Measurements from ENCODE around the gene UQCRC2. TPM values are rescaled to one million over a fixed set of nuclear protein-coding genes. Genes with fewer than 3 reads are reported as not detected.

Gene UQCRC2
- total and polyA plus RNA-seq, 10 of the 15 experiments (the other 5 are each of a cell fraction or from before 2014, with no cell fraction given): 256 to 563 (median 327) TPM

GRCh38 chr16:21952793-21953540 is at the start of gene UQCRC2 (continued):
- TF ChIP-seq, protein P1, sequence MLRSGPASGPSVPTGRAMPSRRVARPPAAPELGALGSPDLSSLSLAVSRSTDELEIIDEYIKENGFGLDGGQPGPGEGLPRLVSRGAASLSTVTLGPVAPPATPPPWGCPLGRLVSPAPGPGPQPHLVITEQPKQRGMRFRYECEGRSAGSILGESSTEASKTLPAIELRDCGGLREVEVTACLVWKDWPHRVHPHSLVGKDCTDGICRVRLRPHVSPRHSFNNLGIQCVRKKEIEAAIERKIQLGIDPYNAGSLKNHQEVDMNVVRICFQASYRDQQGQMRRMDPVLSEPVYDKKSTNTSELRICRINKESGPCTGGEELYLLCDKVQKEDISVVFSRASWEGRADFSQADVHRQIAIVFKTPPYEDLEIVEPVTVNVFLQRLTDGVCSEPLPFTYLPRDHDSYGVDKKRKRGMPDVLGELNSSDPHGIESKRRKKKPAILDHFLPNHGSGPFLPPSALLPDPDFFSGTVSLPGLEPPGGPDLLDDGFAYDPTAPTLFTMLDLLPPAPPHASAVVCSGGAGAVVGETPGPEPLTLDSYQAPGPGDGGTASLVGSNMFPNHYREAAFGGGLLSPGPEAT (IDR thresholded peaks at IDR 0.05; ENCODE audit: low read depth): peak; percentile 95
- TF ChIP-seq ASH2L (IDR thresholded peaks at IDR 0.05; ENCODE audit: borderline replicate concordance, low read depth): 0 out of 2 replicates have a peak, but pooled peaks have one; percentile 15
- TF ChIP-seq, protein P2, sequence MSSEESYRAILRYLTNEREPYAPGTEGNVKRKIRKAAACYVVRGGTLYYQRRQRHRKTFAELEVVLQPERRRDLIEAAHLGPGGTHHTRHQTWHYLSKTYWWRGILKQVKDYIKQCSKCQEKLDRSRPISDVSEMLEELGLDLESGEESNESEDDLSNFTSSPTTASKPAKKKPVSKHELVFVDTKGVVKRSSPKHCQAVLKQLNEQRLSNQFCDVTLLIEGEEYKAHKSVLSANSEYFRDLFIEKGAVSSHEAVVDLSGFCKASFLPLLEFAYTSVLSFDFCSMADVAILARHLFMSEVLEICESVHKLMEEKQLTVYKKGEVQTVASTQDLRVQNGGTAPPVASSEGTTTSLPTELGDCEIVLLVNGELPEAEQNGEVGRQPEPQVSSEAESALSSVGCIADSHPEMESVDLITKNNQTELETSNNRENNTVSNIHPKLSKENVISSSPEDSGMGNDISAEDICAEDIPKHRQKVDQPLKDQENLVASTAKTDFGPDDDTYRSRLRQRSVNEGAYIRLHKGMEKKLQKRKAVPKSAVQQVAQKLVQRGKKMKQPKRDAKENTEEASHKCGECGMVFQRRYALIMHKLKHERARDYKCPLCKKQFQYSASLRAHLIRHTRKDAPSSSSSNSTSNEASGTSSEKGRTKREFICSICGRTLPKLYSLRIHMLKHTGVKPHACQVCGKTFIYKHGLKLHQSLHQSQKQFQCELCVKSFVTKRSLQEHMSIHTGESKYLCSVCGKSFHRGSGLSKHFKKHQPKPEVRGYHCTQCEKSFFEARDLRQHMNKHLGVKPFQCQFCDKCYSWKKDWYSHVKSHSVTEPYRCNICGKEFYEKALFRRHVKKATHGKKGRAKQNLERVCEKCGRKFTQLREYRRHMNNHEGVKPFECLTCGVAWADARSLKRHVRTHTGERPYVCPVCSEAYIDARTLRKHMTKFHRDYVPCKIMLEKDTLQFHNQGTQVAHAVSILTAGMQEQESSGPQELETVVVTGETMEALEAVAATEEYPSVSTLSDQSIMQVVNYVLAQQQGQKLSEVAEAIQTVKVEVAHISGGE (CRISPR knock-in tag; IDR thresholded peaks at IDR 0.05): no peak
- TF ChIP-seq MXI1 (IDR thresholded peaks at IDR 0.05; ENCODE audit: low read depth, low read length): peak; percentile 71
- TF ChIP-seq IRF4 (IDR thresholded peaks at IDR 0.05; ENCODE audit: low read depth, low read length): 0 out of 2 replicates have a peak, but pooled peaks have one; percentile 4
- peak; percentile 42 to 54; a peak in 2 of 4 replicates for TF ChIP-seq EP300 (IDR thresholded peaks at IDR 0.05; ENCODE audit: borderline replicate concordance in 1 of 2, control insufficient read depth in 1 of 2, low read depth in 2 of 2, low read length in 2 of 2)
- TF ChIP-seq ATF7 (IDR thresholded peaks at IDR 0.05; ENCODE audit: low read depth): peak; percentile 100
- TF ChIP-seq, protein P3, sequence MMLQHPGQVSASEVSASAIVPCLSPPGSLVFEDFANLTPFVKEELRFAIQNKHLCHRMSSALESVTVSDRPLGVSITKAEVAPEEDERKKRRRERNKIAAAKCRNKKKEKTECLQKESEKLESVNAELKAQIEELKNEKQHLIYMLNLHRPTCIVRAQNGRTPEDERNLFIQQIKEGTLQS (IDR thresholded peaks at IDR 0.05; ENCODE audit: borderline replicate concordance, extremely low read depth, low read depth, low read length): no peak
- TF ChIP-seq RUNX3 (IDR thresholded peaks at IDR 0.05; ENCODE audit: low read length): peak; percentile 25; the same call in 1 of the 2 replicates
- no peak for TF ChIP-seq SPI1 (IDR thresholded peaks at IDR 0.05; ENCODE audit: borderline replicate concordance, insufficient read depth, low read depth, low read length)
- no peak for TF ChIP-seq ZSCAN29 (IDR thresholded peaks at IDR 0.05)
- no peak for TF ChIP-seq BCL3 (IDR thresholded peaks at IDR 0.05; ENCODE audit: borderline replicate concordance, insufficient read depth, low read depth, low read length, poor library complexity, severe bottlenecking)
- TF ChIP-seq, protein P4, sequence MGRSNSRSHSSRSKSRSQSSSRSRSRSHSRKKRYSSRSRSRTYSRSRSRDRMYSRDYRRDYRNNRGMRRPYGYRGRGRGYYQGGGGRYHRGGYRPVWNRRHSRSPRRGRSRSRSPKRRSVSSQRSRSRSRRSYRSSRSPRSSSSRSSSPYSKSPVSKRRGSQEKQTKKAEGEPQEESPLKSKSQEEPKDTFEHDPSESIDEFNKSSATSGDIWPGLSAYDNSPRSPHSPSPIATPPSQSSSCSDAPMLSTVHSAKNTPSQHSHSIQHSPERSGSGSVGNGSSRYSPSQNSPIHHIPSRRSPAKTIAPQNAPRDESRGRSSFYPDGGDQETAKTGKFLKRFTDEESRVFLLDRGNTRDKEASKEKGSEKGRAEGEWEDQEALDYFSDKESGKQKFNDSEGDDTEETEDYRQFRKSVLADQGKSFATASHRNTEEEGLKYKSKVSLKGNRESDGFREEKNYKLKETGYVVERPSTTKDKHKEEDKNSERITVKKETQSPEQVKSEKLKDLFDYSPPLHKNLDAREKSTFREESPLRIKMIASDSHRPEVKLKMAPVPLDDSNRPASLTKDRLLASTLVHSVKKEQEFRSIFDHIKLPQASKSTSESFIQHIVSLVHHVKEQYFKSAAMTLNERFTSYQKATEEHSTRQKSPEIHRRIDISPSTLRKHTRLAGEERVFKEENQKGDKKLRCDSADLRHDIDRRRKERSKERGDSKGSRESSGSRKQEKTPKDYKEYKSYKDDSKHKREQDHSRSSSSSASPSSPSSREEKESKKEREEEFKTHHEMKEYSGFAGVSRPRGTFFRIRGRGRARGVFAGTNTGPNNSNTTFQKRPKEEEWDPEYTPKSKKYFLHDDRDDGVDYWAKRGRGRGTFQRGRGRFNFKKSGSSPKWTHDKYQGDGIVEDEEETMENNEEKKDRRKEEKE (IDR thresholded peaks at IDR 0.05): peak; percentile 97
- TF ChIP-seq NFYA (IDR thresholded peaks at IDR 0.05; ENCODE audit: borderline replicate concordance, low read depth, low read length): no peak
- TF ChIP-seq, protein P5, sequence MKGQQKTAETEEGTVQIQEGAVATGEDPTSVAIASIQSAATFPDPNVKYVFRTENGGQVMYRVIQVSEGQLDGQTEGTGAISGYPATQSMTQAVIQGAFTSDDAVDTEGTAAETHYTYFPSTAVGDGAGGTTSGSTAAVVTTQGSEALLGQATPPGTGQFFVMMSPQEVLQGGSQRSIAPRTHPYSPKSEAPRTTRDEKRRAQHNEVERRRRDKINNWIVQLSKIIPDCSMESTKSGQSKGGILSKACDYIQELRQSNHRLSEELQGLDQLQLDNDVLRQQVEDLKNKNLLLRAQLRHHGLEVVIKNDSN (IDR thresholded peaks at IDR 0.05; ENCODE audit: borderline replicate concordance, extremely low read length, insufficient read depth, low read depth, low read length): peak; percentile 24
